Ascending aorta (tissue), 2 donors: ENCODE data around the gene NOL9. TPM values are rescaled to one million over a fixed set of nuclear protein-coding genes. Genes with fewer than 3 reads are reported as not detected.
A peak's percentile ranks its signal among the peaks of the same experiment; 100 is the strongest.

ENCODE experiments used
- DNase-seq, 2 donors: peaks; one replicate each; pipeline ENCODE4 v3.0.0-alpha.2; 2019; ENCODE audit warnings: low spot score in 2 of 2
- H3K27ac ChIP-seq, 2 donors: fragments of 200-600 bp; sonication (generic); one replicate each; pipeline ENCODE4 v1.5.1; 2016 to 2017; ENCODE audit warnings: mild to moderate bottlenecking in 1 of 2
- H3K27me3 ChIP-seq: fragments of 200-600 bp; sonication (generic); one replicate; pipeline ENCODE4 v1.5.1; 2017
- H3K36me3 ChIP-seq, 2 donors: fragments of 200-600 bp; sonication (generic); one replicate each; pipeline ENCODE4 v1.5.1; 2016
- H3K4me1 ChIP-seq, 2 donors: fragments of 200-600 bp; sonication (generic); one replicate each; pipeline ENCODE4 v1.5.1; 2016 to 2017; ENCODE audit warnings: mild to moderate bottlenecking in 1 of 2
- H3K4me3 ChIP-seq, 2 donors: fragments of 200-600 bp; sonication (generic); one replicate each; pipeline ENCODE4 v1.5.1; 2016 to 2017; ENCODE audit warnings: mild to moderate bottlenecking in 1 of 2
- H3K9me3 ChIP-seq, 2 donors: fragments of 200-600 bp; sonication (generic); one replicate each; pipeline ENCODE4 v1.5.1; 2016
- intact Hi-C: fragments of 100-400 bp; cut with DNase I; formaldehyde crosslinking; loops from one replicate; pipeline ENCODE4 v1.15.1; 2023
- total RNA-seq: library from RNA; depleted of rRNA; stranded (reverse); fragments of >200 nt; gene quantifications from one replicate; pipeline ENCODE4 v1.1.0, GENCODE V29; 2016
- TF ChIP-seq, protein P1 (sequence below), 3 experiments: fragments of 200-600 bp in 2 of 3; fragments of 450-650 bp in 1 of 3; sonication (generic) in 2 of 3; IDR thresholded peaks; one replicate each; pipeline ENCODE4 v1.5.1; 2016 to 2019; ENCODE audit warnings: antibody characterized with exemption in 3 of 3, mild to moderate bottlenecking in 1 of 3, moderate library complexity in 1 of 3

Gene NOL9
- total RNA-seq, 1 donor from 2014 or later = 31.0 TPM

DNA sequence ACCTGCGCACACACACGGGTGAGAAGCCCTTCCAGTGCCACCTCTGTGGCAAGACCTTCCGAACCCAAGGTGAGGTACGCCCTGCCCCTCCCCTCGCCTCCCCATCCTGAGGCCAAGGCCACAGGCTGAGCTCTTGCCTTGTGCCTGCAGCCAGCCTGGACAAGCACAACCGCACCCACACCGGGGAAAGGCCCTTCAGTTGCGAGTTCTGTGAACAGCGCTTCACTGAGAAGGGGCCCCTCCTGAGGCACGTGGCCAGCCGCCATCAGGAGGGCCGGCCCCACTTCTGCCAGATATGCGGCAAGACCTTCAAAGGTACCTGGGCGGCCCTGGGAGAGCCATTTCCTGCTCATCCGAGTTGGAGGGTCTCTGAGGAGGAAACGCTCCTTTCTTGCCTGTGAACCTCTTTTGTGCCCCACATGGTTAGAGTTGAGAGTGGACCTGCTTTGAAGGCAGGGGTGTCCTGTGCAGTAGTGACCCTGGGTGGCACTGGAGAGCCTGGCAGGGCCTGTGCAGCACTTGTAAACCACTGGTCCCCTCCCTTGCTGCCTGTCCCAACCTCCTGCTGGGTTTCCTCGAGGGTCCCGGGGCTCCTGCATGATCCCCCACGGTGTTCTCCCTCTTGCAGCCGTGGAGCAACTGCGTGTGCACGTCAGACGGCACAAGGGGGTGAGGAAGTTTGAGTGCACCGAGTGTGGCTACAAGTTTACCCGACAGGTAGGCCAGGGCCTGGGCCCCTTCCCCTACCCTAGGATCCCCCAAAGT, 34.0 kb upstream of the NOL9 start:
- H3K36me3 ChIP-seq = peaks cover 36 to 40% of the 10 kb centered on the region in 2 donors
- H3K4me3 ChIP-seq = no peak overlapping the region
- H3K27me3 ChIP-seq = no peaks in the 10 kb centered on the region

DNA sequence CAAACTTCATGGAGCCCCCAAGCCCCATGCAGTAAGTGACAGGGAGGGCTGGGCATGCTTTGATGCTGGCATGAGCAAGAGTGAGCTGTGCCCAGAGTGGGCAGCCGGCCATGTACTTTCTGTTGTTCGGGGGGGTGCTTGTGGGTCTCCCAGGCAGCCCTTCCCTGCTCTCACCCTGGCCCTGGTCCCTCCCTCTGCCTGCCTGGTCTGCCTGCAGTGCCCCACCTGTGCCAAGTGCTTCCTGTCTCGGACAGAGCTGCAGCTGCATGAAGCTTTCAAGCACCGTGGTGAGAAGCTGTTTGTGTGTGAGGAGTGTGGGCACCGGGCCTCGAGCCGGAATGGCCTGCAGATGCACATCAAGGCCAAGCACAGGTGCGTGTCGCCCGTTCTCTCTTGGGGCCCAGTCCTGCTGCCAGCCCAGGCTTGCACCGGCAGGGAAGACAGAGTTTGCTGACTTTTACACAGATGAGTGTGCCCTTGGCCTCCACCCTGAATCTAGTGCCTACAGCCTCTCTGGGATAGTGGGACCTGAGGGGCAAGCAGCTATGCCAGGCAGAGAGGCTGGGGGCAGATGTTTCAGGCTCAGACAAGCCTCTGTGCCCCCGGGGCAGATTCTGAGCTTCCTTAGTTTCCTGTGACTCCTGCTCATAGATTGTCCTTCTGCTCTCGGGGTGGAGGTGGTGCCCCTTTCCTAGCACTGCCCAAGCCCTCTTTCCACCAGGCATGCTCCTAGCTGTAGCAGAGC, 33.1 kb upstream of the NOL9 start:
- Histone ChIP-seq H3K9me3 (no peaks in the 10 kb centered on the region), H3K4me1 (peaks cover 11 to 41% of the 10 kb centered on the region in 2 donors), H3K36me3 (peaks cover 30 to 32% of the 10 kb centered on the region in 2 donors), H3K27me3 (no peaks in the 10 kb centered on the region), H3K4me3 (no peak overlapping the region), H3K27ac (peak overlapping the region; percentile 2 to 43)
- TF ChIP-seq, protein P1, sequence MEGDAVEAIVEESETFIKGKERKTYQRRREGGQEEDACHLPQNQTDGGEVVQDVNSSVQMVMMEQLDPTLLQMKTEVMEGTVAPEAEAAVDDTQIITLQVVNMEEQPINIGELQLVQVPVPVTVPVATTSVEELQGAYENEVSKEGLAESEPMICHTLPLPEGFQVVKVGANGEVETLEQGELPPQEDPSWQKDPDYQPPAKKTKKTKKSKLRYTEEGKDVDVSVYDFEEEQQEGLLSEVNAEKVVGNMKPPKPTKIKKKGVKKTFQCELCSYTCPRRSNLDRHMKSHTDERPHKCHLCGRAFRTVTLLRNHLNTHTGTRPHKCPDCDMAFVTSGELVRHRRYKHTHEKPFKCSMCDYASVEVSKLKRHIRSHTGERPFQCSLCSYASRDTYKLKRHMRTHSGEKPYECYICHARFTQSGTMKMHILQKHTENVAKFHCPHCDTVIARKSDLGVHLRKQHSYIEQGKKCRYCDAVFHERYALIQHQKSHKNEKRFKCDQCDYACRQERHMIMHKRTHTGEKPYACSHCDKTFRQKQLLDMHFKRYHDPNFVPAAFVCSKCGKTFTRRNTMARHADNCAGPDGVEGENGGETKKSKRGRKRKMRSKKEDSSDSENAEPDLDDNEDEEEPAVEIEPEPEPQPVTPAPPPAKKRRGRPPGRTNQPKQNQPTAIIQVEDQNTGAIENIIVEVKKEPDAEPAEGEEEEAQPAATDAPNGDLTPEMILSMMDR (IDR thresholded peaks at IDR 0.05) = no peak
- DNase-seq = no peak
- intact Hi-C loops = no loop called here

More for the DNA sequence above, 34.0 kb upstream of the NOL9 start:
- peak overlapping the region; percentile 2 to 43 for H3K27ac ChIP-seq
- H3K4me1 ChIP-seq = peaks cover 18 to 50% of the 10 kb centered on the region in 2 donors
- intact Hi-C loops = no loop called here
- no peak for DNase-seq
- TF ChIP-seq, protein P1 (IDR thresholded peaks at IDR 0.05) = no peak
- no peaks in the 10 kb centered on the region for H3K9me3 ChIP-seq

DNA sequence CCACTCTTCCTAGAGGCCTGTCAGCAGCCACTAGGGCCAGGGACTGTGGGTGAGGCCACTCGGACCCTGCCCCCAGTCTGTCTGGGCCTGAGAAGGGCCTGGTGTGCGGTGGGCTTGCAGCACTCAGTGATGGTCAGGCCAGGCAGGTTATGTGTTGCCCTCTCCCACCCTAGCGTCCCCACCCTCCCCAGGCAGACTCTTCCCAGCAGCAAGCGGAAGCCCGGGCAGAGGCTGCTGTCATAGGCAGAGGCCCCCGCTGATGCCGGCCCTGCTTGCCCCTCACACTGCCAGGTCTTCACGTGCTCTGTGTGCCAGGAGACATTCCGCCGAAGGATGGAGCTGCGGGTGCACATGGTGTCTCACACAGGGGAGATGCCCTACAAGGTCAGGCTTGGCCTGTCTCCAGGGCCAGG, 32.1 kb upstream of the NOL9 start:
- Histone ChIP-seq H3K36me3 (peaks cover 23 to 30% of the 10 kb centered on the region in 2 donors), H3K4me1 (peaks cover 7 to 37% of the 10 kb centered on the region in 2 donors), H3K27ac (peak overlapping the region in 1 of 2 donors; percentile 43), H3K27me3 (no peaks in the 10 kb centered on the region), H3K9me3 (no peaks in the 10 kb centered on the region), H3K4me3 (no peak overlapping the region)
- DNase-seq = no peak
- intact Hi-C loops = no loop called here
- TF ChIP-seq, protein P1 (IDR thresholded peaks at IDR 0.05) = no peak

DNA sequence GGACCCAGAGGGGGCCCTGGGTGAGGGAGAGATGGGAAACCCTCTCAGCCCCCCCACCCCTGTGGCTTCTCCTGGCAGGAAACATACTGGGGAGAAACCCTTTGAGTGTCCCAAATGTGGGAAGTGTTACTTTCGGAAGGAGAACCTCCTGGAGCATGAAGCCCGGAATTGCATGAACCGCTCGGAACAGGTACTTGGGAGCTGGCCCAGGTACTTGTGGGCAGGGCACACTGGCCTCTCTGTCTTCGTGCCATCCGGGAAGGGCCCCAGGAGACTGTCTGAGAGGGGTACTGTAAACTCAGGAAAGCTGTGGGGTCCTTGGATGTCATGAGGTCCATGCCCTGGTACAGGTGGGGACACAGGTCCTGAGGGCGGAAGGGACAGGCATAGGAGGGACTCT, 31.5 kb upstream of the NOL9 start:
- no peak for DNase-seq
- Histone ChIP-seq H3K4me3 (no peak overlapping the region), H3K4me1 (peaks cover 12 to 39% of the 10 kb centered on the region in 2 donors), H3K9me3 (no peaks in the 10 kb centered on the region), H3K36me3 (peaks cover 23 to 30% of the 10 kb centered on the region in 2 donors), H3K27ac (peak overlapping the region in 1 of 2 donors; percentile 43), H3K27me3 (no peaks in the 10 kb centered on the region)
- TF ChIP-seq, protein P1 (IDR thresholded peaks at IDR 0.05) = no peak
- intact Hi-C loops = no loop called here

DNA sequence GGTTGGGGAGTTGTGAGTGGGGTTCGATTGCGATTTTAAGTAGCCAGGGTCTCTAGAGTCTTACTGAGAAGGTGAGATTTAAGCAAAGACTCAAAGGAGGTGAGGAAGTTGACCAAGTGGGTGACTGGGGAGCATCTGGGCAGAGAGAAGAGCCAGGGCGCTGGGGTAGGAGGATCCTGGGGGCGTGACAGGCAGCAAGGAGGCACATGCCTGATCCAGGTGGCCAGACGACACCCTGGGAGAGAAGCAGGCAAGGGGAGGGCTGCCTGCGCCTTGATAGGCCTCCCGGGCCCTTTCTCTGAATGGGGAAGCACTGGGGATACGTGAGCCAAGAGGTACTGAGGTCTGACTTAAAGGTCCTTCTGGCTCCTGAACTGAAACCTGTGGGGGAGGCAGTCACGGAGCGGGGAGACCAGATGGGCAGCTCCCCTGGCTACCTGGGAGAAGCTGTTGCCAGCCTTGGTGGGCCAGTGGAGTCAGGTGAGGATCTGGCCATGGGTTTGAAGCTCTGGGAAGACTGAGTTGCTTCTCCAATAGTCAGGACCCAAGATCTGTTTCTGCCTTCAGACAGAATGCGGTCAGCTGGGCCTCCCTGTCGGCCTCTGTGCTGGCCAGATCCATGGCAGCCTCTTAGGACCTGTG, 30.9 kb upstream of the NOL9 start:
- Histone ChIP-seq H3K4me3 (no peak overlapping the region), H3K9me3 (no peaks in the 10 kb centered on the region), H3K4me1 (peaks cover 14 to 37% of the 10 kb centered on the region in 2 donors), H3K36me3 (peaks cover 20 to 26% of the 10 kb centered on the region in 2 donors), H3K27ac (no peak overlapping the region), H3K27me3 (no peaks in the 10 kb centered on the region)
- DNase-seq = no peak
- intact Hi-C loops = no loop called here
- TF ChIP-seq, protein P1 (IDR thresholded peaks at IDR 0.05) = no peak
